ENCODE measurements around the gene RFXANK.
"Not testable (repeated sequence)": the region's sequence is repeated elsewhere in the genome, so short reads cannot be mapped to it uniquely, and the experiment has no call there.

Gene RFXANK

DNA sequence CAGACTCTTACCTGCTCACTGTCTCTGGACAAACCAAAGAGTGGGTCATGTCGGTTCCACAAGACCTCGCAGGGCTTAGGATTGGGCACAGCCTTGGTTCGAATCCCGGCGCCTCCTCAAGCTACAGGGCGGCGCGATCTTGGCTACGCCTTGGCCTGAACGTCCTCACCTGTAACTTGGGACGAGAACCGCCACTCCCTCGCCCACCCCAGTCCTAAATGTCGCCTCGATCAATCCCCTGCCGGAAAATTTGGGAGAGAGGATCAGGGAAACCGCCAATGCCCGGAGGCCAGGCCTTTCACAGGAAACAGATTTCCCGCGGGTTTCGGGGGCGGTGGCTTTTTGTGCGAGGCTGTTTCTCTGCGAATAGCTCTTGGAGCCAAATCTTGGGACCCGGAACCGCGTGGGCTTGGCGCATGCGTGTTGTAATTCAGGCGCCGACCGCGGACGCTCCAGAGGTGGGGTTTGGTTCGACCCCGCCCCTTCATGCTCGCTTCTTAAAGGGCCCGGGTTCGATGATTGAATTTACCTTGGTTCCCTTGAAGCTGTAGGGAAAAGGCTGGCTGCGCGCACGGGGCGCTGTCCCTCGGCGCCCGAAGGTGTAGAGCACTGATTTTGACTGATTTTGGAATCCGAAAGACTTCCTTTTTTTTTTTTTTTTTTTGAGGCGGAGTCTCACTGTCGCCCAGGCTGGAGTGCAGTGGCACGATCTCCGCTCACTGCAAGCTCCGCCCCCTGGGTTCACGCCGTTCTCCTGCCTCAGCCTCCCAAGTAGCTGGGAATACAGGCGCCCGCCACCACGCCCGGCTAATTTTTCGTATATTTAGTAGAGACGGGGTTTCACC is 11.2 kb downstream of the RFXANK start, which contains the start of gene NR2C2AP:
Gene NR2C2AP, minus strand, starts transcription at position 403 of the 845 bp plus-strand sequence. Its CDS starts 354 bp downstream, at position 49.
- peak within 1 kb of the TSS; percentile 83 for H3K4me3 ChIP-seq (ENCODE audit: low read depth, low read length)
- peak; percentile 49 for DNase-seq (ENCODE audit: low read depth)

DNA sequence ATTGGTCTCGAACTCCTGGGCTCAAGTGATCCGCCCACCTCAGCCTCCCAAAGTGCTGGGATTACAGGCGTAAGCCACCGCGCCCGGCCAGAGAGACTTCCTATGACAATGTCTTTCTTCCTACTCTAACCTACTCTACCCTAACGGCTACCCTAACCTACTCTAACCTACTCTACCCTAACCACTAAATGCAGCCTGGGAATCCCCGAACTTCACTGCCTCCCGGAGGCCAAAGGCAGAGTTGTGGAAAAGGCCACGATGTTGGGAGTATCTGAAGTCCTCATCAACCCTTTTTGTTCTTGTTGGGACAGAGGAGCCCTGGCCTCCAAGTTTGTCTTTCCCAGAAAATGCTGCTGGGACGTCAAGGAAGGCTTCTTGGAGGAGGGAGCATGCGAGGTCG is 12.1 kb downstream of the RFXANK start:
- DNase-seq (ENCODE audit: low read depth), result no peak

DNA sequence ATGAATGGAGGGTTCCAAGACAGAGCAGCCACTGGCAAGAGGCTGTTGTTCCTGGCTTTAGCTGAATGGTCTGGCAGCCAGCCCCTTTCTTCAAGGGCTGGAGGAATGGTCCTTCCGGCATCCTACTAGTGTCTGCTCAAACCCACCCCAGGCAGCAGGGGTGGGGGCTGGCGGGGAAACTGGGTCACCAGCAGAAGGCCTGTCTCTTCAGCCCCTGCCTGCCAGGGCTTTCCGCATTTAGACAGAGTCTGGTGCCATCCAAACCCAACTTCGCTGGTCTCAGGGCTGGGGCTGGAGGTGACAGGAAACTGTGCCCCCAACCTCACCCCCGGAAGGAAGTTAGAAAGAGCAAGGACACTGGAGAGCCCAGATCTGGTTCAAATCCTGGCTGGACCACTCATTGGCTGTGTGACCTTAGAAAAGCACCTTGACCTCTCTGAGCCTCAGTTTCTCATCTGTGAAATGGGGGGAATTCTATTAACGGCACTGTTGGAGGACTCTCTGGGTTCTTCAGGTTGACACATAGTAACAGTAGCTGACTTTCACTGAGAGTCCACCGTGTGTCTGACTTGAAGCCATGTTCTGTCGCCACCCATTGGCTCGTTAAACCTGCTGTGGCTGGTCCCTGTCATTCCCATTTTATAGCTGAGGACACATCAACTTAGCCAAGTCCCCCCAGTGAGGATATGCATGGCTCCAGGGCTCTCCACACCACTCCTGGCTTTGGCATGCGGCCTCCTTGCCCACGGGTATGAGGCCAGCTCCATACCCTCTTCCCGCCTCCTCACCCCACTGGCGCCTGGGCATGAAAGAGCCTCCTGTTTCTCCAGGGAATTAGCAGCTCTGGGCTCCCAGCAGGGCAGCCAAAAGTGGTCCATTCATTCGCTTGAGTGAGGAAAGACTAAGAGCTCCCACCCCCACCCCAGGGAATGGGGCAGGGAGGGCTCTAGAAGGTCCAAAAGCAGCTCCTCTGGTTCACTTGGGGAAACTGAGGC is 13.7 kb downstream of the RFXANK start:
- DNase-seq (ENCODE audit: low read depth), result no peak
- no peak overlapping the region for H3K4me3 ChIP-seq (ENCODE audit: low read depth, low read length)

More for the DNA sequence above, 12.1 kb downstream of the RFXANK start:
- no peak overlapping the region for H3K4me3 ChIP-seq (ENCODE audit: low read depth, low read length)

DNA sequence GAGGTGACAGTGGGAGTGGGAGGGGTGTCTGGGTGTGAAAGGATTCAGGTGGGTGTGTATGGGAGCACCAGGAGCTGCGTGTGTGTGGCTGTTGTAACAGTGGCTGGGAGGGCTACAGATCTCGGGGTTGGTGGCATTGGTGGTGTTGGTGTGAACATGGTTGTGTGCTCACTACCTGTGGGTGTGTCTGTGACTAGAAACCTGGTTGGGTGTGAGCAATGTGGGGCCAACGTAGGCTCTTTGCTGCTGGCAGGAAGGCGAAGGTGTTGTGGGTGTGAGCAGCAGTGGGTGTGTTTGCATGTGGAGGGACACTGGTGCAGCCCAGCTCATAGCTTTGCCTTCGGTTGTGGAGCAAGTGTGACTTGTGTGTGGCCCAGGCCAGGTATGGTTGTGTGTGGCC is 14.9 kb downstream of the RFXANK start:
- H3K4me3 ChIP-seq (ENCODE audit: low read depth, low read length), result no peak overlapping the region
- DNase-seq (ENCODE audit: low read depth), result no peak

DNA sequence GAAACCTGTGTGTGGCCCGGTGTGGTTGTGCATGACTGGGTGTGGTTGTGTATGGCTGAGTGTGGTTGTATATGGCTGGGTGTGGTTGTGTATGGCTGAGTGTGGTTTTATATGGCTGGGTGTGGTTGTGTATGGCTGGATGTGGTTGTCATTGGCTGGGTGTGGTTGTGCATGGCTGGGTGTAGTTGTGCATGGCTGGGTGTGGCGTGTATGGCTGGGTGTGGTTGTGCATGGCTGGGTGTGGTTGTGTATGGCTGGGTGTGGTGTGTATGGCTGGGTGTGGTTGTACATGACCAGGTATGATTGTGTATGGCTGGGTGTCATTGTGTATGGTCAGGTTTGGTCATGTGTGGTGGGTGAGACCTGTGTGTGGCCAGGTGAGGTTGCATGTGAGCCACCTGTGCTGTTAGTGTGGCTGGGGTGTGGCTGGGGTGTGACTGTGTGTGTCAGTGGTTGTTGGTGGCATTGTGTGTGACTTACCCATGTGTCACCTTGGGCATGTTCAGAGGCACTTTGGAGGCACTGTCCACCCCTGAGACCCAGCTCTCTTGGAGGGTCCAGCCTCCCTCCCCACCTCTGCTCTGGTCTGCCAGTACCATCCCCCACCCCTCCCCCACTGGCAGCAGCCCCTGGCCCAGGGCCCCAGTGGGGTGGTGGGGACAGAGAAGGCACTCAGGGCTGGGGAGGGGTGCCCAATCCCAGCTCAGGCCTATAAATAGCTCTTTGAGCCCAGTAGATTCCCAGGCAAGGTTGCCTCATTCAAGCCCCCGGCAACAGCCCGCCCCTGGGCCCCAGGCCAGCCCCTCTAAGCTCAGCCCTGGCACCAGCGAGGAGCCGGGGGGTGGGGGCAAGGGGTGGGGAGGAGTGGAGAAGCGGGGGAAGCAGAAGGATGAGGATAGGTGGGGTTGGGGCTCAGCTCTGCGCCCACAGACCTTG is 15.8 kb downstream of the RFXANK start:
- H3K4me3 ChIP-seq (ENCODE audit: low read depth, low read length), result no peak overlapping the region
- no peak for DNase-seq (ENCODE audit: low read depth)

DNA sequence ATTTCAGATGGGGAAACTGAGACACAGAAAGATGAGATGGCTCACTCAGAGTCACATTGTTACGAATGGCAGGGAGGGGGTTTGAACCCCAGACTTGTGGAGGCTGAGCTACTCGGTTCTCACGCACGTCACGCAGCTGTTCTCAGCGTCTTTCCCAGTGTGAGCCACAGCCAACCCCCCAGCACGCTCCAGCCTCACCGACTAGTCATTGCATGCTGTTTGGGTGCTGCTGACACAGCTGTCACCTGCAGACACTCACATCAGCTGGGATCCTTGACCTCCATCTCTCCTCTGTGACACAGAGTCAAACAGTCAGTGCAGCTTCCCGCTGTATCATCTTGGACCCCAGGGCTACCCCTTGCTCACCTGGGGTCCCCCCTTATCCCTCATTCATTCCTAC is 17.3 kb downstream of the RFXANK start:
- DNase-seq (ENCODE audit: low read depth), result no peak

DNA sequence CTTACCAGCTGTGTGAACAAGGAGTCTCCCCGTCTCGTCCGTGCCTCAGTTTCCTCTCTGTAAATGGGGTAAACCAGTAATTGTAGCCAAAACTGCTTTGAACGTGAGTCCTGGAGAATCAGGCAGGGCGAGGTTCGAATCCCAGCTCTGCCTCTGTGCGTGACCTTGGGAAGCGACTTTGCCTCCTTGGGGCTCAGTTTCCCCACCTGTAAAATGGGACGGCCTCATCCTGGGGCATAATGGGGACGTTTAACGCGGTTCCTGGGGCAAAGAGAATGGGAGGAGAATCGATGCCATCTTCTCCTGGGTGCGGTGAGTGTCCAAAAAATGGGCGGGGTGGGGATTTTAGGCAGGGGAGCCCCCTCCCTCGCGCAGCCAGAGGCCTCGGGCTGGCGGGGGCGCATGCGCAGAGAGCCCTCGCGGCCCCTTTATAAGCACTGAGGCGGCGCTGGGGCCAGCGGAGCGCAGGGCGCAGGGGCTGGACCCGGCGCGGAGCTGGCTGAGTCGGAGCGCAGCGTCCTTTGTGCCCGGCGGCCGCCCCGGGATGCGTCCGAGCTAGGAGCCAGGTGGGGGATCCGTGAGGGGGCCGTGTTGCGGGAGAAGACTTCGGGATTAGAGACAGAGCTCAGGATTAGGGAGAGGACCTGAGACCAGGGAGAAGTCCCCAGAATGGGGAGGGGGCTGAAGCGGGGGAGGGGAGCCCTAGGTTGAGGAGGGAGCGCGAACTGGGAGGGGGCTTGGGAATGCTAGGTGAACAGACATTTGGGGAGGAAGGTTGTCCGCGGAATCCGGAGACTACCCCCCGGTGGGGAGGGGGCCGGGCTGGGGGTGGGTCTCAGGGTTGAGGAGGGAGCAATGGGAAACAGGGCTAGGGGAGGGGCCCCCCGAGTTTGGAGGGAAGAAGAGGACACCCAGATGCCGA is 19.7 kb downstream of the RFXANK start, which contains the start of gene NCAN:
Gene NCAN, plus strand, starts transcription at position 460 of the 922 bp plus-strand sequence. CDS start 4,996 bp downstream, outside the sequence.
- H3K4me3 ChIP-seq (ENCODE audit: low read depth, low read length), result no peak within 1 kb of the TSS
- no peak for DNase-seq (ENCODE audit: low read depth)

More for the DNA sequence above, 17.3 kb downstream of the RFXANK start:
- no peak overlapping the region for H3K4me3 ChIP-seq (ENCODE audit: low read depth, low read length)

DNA sequence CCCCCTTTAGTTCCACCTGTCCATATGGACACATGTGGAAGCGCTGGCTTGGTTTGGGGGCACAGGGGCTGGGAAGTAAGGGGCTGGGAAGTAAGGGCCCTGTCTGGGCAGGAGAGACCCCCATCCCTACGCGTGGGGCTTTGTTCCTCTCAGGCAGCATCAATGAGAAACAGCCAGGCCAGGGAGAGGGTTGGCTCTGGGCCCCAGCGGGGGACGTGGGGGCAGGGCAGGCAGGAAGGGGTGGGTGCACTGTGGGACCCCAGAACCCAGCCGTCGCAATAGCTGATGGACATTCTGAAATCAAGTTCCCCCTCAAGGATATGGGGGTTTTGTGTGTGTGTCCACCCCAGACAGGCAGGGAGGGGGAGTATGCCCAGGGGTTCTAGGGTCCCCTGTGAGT is 20.9 kb downstream of the RFXANK start:
- no peak for DNase-seq (ENCODE audit: low read depth)
- no peak overlapping the region for H3K4me3 ChIP-seq (ENCODE audit: low read depth, low read length)

DNA sequence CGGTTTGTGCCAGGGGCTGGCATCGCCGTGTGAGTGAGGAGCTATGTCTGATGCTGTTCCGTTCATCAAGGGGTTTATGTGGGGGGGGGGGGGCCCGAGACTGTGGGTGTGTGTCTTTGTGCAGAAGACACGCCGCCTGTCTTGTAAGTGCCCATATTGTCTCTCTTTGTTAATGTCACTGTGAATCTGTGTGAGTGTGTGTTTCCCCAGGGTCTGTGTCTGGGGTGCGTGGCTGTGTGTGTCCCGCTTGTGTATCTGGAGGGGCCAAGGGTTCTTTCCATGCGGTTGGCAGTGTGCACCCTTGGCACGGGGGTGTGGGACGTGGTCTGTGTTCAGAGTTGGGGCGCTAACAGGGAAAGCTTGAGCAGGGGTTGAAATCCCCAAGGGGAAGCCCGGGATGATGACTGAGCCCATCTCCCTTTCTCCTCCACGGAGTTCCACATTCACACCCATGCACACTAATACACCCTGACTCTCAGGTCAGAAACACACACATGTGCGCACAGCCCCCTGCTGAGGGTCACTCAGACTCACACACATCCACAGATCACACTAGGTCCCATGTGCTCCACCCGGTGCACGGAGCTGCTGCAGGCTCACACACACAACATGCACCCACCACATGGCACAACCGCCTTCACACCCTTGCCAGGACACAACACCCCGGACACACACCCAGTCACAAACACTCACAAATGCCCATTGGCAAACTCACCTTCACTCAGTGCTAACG is 21.5 kb downstream of the RFXANK start:
- DNase-seq (ENCODE audit: low read depth), result no peak
- no peak overlapping the region for H3K4me3 ChIP-seq (ENCODE audit: low read depth, low read length)

DNA sequence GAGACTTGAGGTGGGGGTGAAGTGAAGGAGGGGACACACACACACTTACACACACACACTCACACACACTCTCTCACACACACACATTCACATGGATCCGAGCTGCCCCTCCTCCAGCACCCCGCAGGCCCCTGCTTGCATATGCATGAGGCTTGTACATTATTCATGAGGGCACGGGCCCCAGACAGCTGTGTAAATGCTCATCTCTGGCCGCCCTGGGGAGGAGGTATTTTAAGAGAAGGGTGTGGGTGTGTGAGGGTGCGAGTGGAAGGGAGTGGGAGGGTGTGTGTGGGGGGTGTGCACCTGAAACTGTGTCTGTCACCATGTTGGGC is 22.1 kb downstream of the RFXANK start:
- H3K4me3 ChIP-seq (ENCODE audit: low read depth, low read length), result no peak overlapping the region
- DNase-seq (ENCODE audit: low read depth), result no peak

DNA sequence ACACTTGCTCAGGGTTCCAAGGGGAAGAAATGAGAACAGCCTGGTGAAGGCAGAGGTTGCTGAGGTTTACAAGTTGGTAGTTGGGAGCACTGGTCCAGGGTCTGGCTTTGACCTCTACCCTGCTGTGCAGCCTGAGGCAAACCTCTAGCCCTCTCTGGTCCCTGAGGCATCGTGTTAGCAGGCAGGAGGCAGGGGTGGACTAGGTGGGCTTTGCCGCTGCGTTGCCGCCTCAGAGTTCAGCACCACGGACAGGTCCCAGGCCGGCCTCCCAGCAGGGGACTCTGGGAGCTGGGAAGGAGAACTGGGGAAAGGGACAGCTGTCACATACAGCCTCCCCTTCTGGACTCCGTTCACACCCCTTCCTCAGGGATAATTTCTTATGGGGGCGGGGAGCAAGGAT is 22.8 kb downstream of the RFXANK start:
- H3K4me3 ChIP-seq (ENCODE audit: low read depth, low read length), result no peak overlapping the region
- no peak for DNase-seq (ENCODE audit: low read depth)

DNA sequence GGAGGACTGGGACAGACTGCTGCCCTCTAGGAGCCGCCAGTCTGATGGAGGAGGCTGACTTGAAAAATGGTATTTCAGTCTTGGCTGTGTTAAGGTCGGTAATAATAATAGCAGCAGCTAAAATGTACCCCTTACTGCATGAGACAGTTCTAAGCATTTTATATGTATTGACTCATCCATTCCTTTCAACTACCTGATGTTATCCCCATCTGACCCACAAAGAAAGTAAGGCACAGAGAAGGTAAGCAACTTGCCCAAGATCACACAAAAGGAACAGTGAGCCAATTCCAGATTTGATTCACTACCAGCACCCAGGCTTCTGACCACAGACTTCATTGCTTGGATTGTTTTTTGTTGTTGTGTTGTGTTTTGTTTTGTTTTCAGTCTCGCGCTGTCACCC is 23.7 kb downstream of the RFXANK start:
- DNase-seq (ENCODE audit: low read depth), result no peak
- no peak overlapping the region for H3K4me3 ChIP-seq (ENCODE audit: low read depth, low read length)

DNA sequence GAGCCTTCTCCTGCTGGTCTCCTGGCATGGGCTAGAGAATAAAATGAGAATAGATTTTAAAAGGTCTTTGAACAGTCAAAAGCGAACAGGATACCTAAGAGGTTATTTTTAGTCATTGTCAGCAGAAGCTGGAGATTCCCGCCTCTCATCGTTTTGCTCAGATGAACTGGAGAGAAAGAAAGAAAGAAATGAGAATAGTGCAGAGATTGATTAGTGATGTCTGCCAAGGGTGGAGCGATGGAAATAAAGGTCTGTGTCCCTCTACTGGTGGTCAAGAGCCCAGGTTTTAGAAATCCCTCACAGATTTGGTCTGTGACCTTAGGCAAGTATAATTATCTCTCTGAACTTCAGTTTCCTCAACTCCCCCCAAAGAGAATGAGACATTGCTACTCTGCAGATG is 25.0 kb downstream of the RFXANK start:
- DNase-seq (ENCODE audit: low read depth), result no peak
- H3K4me3 ChIP-seq (ENCODE audit: low read depth, low read length), result no peak overlapping the region

DNA sequence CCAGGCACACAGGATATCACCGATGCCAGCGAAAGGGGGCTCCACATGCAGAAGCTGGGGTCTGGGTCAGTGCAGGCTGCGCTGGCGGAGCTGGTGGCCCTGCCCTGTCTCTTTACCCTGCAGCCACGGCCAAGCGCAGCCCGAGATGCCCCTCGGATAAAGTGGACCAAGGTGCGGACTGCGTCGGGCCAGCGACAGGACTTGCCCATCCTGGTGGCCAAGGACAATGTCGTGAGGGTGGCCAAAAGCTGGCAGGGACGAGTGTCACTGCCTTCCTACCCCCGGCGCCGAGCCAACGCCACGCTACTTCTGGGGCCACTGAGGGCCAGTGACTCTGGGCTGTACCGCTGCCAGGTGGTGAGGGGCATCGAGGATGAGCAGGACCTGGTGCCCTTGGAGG is 26.9 kb downstream of the RFXANK start:
- no peak for DNase-seq (ENCODE audit: low read depth)
- no peak overlapping the region for H3K4me3 ChIP-seq (ENCODE audit: low read depth, low read length)

DNA sequence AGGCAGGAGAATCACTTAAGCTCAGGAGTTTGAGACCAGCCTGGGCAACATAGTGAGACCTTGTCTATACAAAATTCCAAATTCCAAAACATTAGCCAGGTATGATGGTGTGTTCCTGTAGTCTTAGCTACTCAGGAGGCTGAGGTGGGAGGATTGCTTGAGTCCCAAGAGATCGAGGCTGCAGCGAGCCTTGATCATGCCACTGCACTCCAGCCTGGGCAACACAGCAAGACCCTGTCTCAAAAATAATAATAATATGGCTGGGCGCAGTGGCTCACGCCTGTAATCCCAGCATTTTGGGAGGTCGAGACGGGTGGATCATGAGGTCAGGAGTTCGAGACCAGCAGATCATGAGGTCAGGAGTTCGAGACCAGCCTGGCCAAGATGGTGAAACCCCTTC is 28.9 kb downstream of the RFXANK start:
- H3K4me3 ChIP-seq (ENCODE audit: low read depth, low read length); DNase-seq (ENCODE audit: low read depth): not testable (repeated sequence)

DNA sequence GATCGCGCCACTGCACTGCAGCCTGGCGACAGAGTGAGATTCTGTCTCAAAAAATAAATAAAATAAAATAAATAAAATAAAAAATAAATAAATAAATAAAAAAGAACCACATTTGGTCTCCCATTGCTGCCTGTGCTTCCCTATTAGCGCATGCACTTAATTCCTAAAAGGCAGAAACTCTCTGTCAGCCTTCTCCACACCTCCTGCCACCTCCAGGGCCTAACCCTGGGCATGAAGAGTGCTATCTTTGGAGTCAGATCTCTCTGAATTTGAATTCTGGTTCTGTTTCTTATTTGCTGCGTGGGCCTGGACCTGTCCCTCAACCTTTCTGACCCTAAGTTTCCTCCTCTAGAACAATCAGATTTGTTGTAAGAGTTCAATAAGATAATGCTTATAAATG is 31.0 kb downstream of the RFXANK start:
- no peak overlapping the region for H3K4me3 ChIP-seq (ENCODE audit: low read depth, low read length)
- DNase-seq (ENCODE audit: low read depth), result no peak

DNA sequence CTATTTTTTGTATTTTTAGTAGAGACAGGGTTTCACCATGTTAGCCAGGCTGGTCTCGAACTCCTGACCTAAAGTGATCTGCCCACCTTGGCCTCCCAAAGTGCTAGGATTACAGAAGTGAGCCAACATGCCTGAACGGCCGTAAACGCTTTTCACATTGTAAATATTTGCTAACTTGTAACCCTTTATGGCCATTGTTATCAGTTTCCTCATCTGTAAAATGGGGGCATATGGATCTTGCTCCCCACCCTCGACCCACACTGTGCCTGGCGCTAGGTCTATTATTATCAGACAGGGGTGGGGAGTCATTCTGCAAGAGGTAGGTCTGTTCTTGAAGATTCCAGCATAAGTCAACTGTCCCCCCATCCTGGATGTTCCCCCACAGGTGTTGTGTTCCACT is 31.6 kb downstream of the RFXANK start:
- no peak overlapping the region for H3K4me3 ChIP-seq (ENCODE audit: low read depth, low read length)
- no peak for DNase-seq (ENCODE audit: low read depth)

All from skeletal muscle cell (primary cell).